A673 (cell line): ENCODE measurements around the gene CETP. TPM values are rescaled to one million over a fixed set of nuclear protein-coding genes. Genes with fewer than 3 reads are reported as not detected.

Experiments
- BruUV-seq: library from RNA; stranded (reverse); fragments of 400-500 nt; replicated peaks from 2 replicates; lab custom pipeline; 2021; lab: Mats Ljungman, UMichigan
- CTCF ChIA-PET: fragments of 300-600 bp; sonication (Branson Sonifier 250); formaldehyde crosslinking; loops from one replicate; lab custom pipeline; 2022; ENCODE audit warnings: antibody characterized with exemption; lab: Charles Lee
- POLR2A ChIA-PET: fragments of 300-600 bp; sonication (Branson Sonifier 250); formaldehyde crosslinking; loops from one replicate; lab custom pipeline; 2022; ENCODE audit warnings: antibody characterized with exemption; ENCODE audit not compliant: low non-redundant PET; lab: Charles Lee
- DNase-seq: peaks from one replicate; pipeline ENCODE4 v3.0.0-alpha.2; 2015; ENCODE audit warnings: low spot score
- H3K27ac ChIP-seq: fragments of 200-600 bp; sonication (generic); 2 replicates; pipeline ENCODE4 v1.5.1; 2016; ENCODE audit warnings: mixed run types, low read depth, mild to moderate bottlenecking, mixed read lengths, antibody characterized with exemption, low read length; ENCODE audit not compliant: poor library complexity, severe bottlenecking
- H3K27me3 ChIP-seq: fragments of 200-600 bp; sonication (generic); replicated peaks from 2 replicates; pipeline ENCODE4 v1.6.1; 2017; ENCODE audit warnings: mixed run types, low read depth, mild to moderate bottlenecking, mixed read lengths, antibody characterized with exemption, low read length; ENCODE audit not compliant: insufficient read depth, poor library complexity
- H3K36me3 ChIP-seq: fragments of 200-600 bp; sonication (generic); 2 replicates; pipeline ENCODE4 v1.6.1; 2016; ENCODE audit warnings: mixed run types, mild to moderate bottlenecking, mixed read lengths, antibody characterized with exemption, low read length; ENCODE audit not compliant: insufficient read depth, poor library complexity, severe bottlenecking
- H3K4me1 ChIP-seq: fragments of 200-600 bp; sonication (generic); 2 replicates; pipeline ENCODE4 v1.6.1; 2017; ENCODE audit warnings: mixed run types, mild to moderate bottlenecking, mixed read lengths, antibody characterized with exemption, low read length; ENCODE audit not compliant: insufficient read depth, poor library complexity, severe bottlenecking
- H3K4me3 ChIP-seq: fragments of 200-600 bp; sonication (generic); 2 replicates; pipeline ENCODE4 v1.5.1; 2016; ENCODE audit warnings: low read depth, mixed run types, mild to moderate bottlenecking, mixed read lengths, low read length; ENCODE audit not compliant: poor library complexity, severe bottlenecking
- H3K9me3 ChIP-seq: fragments of 200-600 bp; sonication (generic); 2 replicates; pipeline ENCODE4 v1.6.1; 2016; ENCODE audit warnings: mixed run types, low read depth, mild to moderate bottlenecking, mixed read lengths, antibody characterized with exemption, low read length; ENCODE audit not compliant: poor library complexity, severe bottlenecking
- EZH2 ChIP-seq: fragments of 200-600 bp; sonication (generic); IDR thresholded peaks from 2 replicates; pipeline ENCODE4 v1.6.1; 2017; ENCODE audit warnings: borderline replicate concordance, low read depth, mild to moderate bottlenecking, mixed read lengths, antibody characterized with exemption, low read length; ENCODE audit not compliant: poor library complexity, severe bottlenecking
- intact Hi-C: fragments of 100-400 bp; cut with micrococcal nuclease; formaldehyde crosslinking; loops from one replicate; pipeline ENCODE4 v1.10.0; 2022; ENCODE audit not compliant: unreplicated experiment
- total RNA-seq: library from RNA; stranded (reverse); gene quantifications from 2 replicates; pipeline ENCODE4 v1.2.3, GENCODE V29; 2021
- TF ChIP-seq, protein P1 (sequence below): fragments of 300-800, 200-600 bp; sonication (generic); conservative IDR thresholded peaks from 2 replicates; pipeline ENCODE4 v1.5.1; 2017; ENCODE audit warnings: low read depth, mild to moderate bottlenecking, antibody characterized with exemption, low read length, moderate library complexity, mixed read lengths

Gene CETP
- total RNA-seq, 1 experiment from 2014 or later = not detected

DNA sequence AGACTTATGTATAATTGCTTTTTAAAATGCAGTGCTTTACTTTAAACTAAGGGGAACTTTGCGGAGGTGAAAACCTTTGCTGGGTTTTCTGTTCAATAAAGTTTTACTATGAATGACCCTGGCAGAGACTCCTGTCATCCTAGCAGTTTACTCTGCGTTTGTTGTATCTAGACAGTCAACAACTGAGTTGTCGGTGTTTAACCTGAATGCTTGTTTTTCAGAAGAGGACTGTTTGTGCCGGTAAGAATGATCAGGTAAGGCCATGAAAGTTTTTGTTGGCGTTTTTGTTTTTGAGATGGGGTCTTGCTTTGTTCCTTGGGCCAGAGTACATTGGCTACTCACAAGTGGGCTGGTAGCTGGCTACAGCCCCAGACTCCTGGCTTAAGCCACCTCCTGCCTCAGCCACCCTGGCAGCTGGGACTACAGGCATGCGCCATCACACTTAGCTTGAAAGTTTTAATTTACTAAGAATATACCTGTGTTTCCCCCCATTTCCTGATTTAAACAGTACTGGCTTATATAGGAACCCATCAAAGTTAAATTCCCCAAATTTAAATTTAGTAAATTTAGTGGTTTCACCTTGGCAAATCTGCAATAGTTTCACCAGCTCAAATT is 17.9 kb upstream of the CETP start:
- TF ChIP-seq, protein P1, sequence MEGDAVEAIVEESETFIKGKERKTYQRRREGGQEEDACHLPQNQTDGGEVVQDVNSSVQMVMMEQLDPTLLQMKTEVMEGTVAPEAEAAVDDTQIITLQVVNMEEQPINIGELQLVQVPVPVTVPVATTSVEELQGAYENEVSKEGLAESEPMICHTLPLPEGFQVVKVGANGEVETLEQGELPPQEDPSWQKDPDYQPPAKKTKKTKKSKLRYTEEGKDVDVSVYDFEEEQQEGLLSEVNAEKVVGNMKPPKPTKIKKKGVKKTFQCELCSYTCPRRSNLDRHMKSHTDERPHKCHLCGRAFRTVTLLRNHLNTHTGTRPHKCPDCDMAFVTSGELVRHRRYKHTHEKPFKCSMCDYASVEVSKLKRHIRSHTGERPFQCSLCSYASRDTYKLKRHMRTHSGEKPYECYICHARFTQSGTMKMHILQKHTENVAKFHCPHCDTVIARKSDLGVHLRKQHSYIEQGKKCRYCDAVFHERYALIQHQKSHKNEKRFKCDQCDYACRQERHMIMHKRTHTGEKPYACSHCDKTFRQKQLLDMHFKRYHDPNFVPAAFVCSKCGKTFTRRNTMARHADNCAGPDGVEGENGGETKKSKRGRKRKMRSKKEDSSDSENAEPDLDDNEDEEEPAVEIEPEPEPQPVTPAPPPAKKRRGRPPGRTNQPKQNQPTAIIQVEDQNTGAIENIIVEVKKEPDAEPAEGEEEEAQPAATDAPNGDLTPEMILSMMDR = no peak
- TF ChIP-seq EZH2 = no peak
- ChIA-PET POLR2A (interaction anchor here (0.6 kb wide), 1 partner anchor 88 kb away, joined by 5 read pairs; no protein-coding TSS in a partner anchor), CTCF (no interaction called here)
- no peak overlapping the region for H3K27ac ChIP-seq
- no TSS peak for BruUV-seq
- no peaks in the 10 kb centered on the region for H3K9me3 ChIP-seq
- no peak overlapping the region for H3K4me3 ChIP-seq
- intact Hi-C loops = no loop called here
- DNase-seq = no peak
- H3K4me1 ChIP-seq = no peaks in the 10 kb centered on the region
- H3K27me3 ChIP-seq = no peaks in the 10 kb centered on the region
- peaks cover 72% of the 10 kb centered on the region for H3K36me3 ChIP-seq

DNA sequence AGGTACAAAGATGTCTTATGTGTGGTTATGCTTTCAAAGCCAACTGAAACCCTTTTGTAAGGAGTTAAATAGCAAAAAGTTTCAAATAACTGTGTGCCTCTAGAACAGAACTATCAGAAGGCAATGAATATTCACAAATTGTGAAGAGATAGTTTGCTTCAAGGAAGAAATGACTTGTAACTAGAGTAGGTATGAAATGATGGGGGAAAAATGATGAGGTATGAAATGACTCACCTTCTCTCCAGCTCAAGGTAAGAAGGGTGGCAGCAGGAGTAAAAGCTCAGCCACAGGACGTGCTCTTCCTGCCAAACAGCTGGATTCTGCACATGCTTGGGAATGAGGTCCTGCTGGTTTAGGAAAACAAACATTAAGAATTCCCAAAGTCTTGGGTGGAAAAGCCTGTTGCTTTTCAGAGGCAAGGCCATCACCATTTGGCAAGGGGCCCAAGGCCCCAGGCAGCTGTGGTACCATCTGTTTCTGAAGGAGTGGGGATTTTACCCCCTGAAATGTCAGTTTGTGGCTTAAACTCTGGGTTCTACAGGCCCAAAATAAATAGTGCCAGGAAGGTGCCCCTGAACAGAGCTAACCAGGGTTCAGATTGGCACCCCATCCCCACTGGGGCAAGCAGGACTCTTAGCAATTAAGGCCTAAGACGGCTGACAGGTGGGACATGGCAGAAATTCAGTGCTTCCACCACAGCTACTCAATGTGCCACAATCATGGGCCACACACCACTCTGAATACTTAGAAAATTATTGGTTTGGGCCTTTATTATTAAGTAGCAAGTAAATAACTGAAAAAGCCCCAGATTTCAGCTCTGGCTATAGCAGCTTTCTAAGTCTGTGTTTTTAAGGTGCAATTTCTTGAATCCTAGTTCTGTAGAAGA is 16.6 kb upstream of the CETP start:
- no peak for DNase-seq
- Histone ChIP-seq H3K36me3 (peaks cover 58% of the 10 kb centered on the region), H3K4me1 (no peaks in the 10 kb centered on the region), H3K27me3 (no peaks in the 10 kb centered on the region), H3K4me3 (no peak overlapping the region), H3K27ac (no peak overlapping the region), H3K9me3 (no peaks in the 10 kb centered on the region)
- ChIA-PET CTCF (no interaction called here), POLR2A (interaction anchor here (0.7 kb wide), 1 partner anchor 17 kb away, joined by 4 read pairs; no protein-coding TSS in a partner anchor)
- TF ChIP-seq, protein P1 = no peak
- intact Hi-C loops = no loop called here
- BruUV-seq = no TSS peak

DNA sequence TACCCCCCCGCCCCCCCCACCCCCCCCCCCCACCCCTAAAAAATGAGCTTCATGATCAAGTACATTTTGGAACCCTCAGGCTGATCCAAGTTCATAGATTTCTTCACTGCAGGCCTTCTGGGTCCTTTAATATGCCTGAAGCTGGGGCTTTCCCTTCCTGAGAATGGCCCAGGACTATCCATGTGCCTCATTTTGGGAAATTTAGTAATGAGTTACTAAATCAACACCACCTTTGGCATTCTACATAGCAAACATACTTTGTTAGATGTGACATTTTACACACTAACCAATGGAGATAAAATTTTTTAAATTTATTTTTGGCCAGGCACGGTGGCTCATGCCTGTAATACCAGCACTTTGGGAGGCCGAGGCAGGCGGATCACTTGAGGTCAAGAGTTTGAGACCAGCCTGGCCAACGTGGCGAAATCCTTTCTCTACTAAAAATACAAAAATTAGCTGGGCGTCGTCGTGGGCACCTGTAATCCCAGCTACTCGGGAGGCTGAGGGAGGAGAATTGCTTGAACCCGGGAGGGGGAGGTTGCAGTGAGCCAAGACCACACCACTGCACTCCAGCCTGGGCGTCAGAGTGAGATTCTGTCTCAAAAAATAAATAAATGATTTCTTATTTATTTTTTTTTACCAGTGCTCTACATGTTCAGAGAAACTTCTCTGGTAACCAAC is 15.8 kb upstream of the CETP start:
- CTCF ChIA-PET = no interaction called here
- POLR2A ChIA-PET = interaction anchor here (0.5 to 0.7 kb wide), 2 partner anchors 16 to 142 kb away, joined by 3 to 4 read pairs; no protein-coding TSS in a partner anchor
- BruUV-seq = no TSS peak

More for the DNA sequence above, 15.8 kb upstream of the CETP start:
- Histone ChIP-seq H3K4me3 (no peak overlapping the region), H3K27me3 (no peaks in the 10 kb centered on the region), H3K4me1 (no peaks in the 10 kb centered on the region), H3K36me3 (peaks cover 51% of the 10 kb centered on the region), H3K27ac (no peak overlapping the region), H3K9me3 (no peaks in the 10 kb centered on the region)
- intact Hi-C loops = no loop called here
- TF ChIP-seq EZH2 = no peak
- TF ChIP-seq, protein P1 = no peak
- no peak for DNase-seq
